Cardiac fibroblast (primary cell): ENCODE results near the gene KRTAP5-7.

Source experiments
- DNase-seq, 2 donors: peaks; one replicate each; pipeline versions ENCODE4 v3.0.0 to v3.0.0-alpha.2; 2010; ENCODE audit warnings: low read depth in 2 of 2
- H3K4me3 ChIP-seq, 2 donors: replicated peaks in 1 of 2; 1 replicate in 1 of 2; 2 replicates in 1 of 2; pipeline ENCODE4 v1.5.1; 2011; ENCODE audit warnings: low read depth in 2 of 2, low read length in 2 of 2, mild to moderate bottlenecking in 2 of 2, moderate library complexity in 1 of 2
- TF ChIP-seq, protein P1 (sequence below): IDR thresholded peaks from one replicate; pipeline ENCODE4 v1.5.1; 2011; ENCODE audit warnings: low read depth, mild to moderate bottlenecking, low read length, inconsistent platforms

KRTAP5-7 gene

DNA sequence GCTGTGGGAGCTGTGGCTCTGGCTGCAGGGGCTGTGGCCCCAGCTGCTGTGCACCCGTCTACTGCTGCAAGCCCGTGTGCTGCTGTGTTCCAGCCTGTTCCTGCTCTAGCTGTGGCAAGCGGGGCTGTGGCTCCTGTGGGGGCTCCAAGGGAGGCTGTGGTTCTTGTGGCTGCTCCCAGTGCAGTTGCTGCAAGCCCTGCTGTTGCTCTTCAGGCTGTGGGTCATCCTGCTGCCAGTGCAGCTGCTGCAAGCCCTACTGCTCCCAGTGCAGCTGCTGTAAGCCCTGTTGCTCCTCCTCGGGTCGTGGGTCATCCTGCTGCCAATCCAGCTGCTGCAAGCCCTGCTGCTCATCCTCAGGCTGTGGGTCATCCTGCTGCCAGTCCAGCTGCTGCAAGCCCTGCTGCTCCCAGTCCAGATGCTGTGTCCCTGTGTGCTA lies 21.7 kb downstream of the KRTAP5-7 start:
- TF ChIP-seq, protein P1, sequence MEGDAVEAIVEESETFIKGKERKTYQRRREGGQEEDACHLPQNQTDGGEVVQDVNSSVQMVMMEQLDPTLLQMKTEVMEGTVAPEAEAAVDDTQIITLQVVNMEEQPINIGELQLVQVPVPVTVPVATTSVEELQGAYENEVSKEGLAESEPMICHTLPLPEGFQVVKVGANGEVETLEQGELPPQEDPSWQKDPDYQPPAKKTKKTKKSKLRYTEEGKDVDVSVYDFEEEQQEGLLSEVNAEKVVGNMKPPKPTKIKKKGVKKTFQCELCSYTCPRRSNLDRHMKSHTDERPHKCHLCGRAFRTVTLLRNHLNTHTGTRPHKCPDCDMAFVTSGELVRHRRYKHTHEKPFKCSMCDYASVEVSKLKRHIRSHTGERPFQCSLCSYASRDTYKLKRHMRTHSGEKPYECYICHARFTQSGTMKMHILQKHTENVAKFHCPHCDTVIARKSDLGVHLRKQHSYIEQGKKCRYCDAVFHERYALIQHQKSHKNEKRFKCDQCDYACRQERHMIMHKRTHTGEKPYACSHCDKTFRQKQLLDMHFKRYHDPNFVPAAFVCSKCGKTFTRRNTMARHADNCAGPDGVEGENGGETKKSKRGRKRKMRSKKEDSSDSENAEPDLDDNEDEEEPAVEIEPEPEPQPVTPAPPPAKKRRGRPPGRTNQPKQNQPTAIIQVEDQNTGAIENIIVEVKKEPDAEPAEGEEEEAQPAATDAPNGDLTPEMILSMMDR = no peak
- no peak overlapping the region for H3K4me3 ChIP-seq
- DNase-seq = no peak

DNA sequence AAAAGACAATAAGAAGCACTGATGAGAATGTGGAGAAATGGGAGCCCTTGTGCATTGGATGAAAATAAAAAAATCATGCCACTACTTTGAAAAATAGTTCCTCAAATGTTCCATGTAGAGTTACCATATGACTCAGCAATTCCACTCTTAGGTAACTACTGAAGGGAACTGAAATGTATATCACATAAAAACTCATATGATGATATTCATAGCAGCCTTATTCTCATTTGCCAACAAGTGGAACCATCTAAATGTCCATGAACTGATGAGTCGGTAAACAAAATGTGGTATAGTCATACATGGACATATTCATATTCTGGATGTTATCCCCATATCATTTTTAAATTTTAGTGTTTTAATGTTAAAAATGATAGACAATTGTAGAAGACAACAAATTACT lies 24.6 kb downstream of the KRTAP5-7 start:
- TF ChIP-seq, protein P1 = no peak
- DNase-seq = no peak
- no peak overlapping the region for H3K4me3 ChIP-seq

DNA sequence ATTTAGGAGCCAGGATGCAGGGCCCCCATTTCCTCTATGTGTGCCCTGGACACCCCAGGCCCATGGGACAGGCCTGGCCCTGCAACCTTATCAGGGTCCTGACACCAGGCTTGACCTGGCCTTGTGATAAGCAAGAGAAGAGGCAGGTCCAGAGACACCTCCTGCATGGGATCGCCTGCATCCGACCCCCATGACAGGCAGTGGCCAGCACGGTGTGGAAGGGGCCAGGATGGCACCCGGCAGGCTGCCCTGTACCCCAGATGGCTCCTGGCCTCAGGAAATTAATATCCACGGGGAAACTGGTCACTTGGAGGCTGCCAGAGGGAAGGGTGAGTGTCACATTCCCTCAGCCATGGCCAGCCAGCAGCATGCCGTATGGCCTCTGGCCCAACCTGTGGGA lies 27.9 kb downstream of the KRTAP5-7 start:
- DNase-seq = no peak
- TF ChIP-seq, protein P1 = no peak
- no peak overlapping the region for H3K4me3 ChIP-seq

DNA sequence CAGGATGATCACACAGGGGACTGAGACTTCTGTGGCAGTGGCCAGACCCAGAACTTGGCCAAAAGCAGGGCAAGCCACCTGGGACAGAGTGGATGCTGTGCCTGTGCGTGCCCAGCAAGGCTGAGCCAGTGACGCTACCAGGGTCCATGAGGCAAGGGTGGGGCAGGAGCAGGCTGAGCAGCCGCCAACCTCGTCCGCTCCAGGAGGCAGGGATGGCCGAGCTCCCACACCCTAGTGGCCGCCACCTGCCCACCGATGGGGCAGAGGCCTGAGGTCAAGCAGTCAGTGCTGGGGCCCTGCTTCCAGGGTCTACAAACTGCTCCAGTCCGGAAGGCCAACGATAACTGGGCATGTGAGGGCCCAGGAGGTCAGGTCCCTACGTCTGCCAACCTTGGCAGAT lies 28.4 kb downstream of the KRTAP5-7 start:
- TF ChIP-seq, protein P1 = no peak
- H3K4me3 ChIP-seq = no peak overlapping the region
- DNase-seq = no peak

DNA sequence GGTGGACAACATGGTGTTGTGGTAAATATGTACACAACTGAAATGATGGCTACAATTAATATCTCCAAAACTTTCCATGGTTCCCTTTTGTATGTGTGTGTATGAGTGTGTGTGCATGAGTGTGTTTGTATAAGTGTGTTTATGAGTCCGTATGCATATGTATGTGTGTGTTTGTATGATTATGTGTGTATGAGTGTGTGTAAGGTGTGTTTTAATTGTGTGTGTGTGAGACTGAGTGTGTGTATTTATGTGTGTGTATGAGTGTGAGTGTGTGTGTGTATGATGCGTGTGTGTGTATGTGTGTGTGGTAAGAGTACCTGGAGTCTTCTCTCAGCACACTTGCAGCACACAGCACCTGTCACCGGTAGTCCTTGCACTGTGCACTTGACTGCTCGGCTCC lies 29.0 kb downstream of the KRTAP5-7 start:
- no peak for DNase-seq
- no peak overlapping the region for H3K4me3 ChIP-seq
- TF ChIP-seq, protein P1 = no peak

DNA sequence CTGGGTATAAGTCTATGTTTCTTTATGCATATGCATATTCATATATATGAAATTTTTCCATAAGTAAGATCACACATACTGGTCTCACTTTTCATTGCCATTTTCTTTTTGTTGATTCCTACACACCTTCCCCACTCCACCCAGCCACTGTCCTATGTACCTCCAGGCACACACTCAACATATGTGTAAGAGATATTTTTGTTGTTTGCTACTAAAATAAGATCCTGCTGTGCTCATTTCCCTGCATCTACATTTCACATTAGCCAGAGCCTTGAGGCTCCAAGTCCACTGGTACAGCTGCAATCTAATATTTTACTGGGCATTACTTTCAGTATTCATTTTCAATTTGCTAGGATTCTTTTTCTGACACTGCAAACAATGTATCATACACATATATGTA lies 30.2 kb downstream of the KRTAP5-7 start:
- TF ChIP-seq, protein P1 = no peak
- no peak for DNase-seq
- H3K4me3 ChIP-seq = no peak overlapping the region

DNA sequence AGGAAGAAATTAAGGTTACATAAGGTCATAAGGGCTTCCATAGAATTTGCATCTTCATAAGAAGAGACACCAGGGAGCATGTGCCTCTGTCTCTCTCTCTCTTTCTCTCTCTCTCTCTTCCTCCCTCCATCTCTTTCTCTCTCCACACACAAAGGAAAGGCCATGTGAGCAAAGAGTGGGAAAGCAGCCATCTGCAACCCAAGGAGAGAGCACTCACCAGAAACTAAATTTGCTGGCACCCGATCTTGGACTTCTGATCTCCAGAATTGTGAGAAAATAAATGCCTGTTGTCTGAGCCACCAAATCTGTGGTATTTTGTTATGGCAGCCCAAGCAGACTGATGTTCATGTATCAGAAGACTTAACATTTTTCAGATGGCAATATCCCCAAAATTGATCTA lies 31.9 kb downstream of the KRTAP5-7 start:
- H3K4me3 ChIP-seq = no peak overlapping the region
- DNase-seq = no peak
- TF ChIP-seq, protein P1 = no peak
